Measurements from ENCODE around the gene YAF2.
A peak's percentile ranks its signal among the peaks of the same experiment; 100 is the strongest.
"Not testable (repeated sequence)": the region's sequence is repeated elsewhere in the genome, so short reads cannot be mapped to it uniquely, and the experiment has no call there.

Gene YAF2

GRCh38 chr12:42260518-42260917 lies 22.5 kb upstream of the YAF2 start:
- Histone ChIP-seq H3K27me3 (no peaks in the 10 kb centered on the region), H3K4me3 (ENCODE audit: low read depth, low read length) (no peak overlapping the region), H3K9me3 (no peaks in the 10 kb centered on the region), H3K36me3 (no peaks in the 10 kb centered on the region), H3K4me1 (no peaks in the 10 kb centered on the region)
- no peak for TF ChIP-seq CTCF (IDR thresholded peaks at IDR 0.05; ENCODE audit: low read depth, low read length)
- DNase-seq = no peak

DNA sequence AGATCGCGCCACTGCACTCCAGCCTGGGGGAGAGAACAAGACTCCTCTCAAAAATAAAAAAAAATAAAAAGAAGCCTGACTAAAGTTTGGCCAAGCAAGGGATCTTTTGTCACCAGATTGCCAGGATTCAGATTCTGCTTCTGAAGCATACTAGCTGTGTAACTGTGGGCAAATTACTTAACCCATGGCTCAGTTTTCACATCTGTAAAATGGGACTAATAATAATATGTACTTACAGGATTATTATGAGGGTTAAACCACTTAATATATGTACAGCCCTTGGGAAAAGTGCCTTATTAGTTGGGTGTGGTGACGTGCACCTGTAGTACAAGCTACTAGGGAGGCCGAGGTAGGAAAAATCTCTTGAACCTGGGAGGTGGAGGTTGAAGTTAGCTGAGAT lies 21.7 kb upstream of the YAF2 start:
- no peak for DNase-seq
- no peaks in the 10 kb centered on the region for H3K27me3 ChIP-seq
- no peaks in the 10 kb centered on the region for H3K9me3 ChIP-seq
- H3K4me1 ChIP-seq = no peaks in the 10 kb centered on the region
- TF ChIP-seq CTCF (IDR thresholded peaks at IDR 0.05; ENCODE audit: low read depth, low read length) = no peak
- no peaks in the 10 kb centered on the region for H3K36me3 ChIP-seq
- no peak overlapping the region for H3K4me3 ChIP-seq (ENCODE audit: low read depth, low read length)

- H3K36me3 ChIP-seq = no peaks in the 10 kb centered on the region
- no peaks in the 10 kb centered on the region for H3K27me3 ChIP-seq
- H3K4me3 ChIP-seq (ENCODE audit: low read depth, low read length) = no peak overlapping the region
- TF ChIP-seq CTCF (IDR thresholded peaks at IDR 0.05; ENCODE audit: low read depth, low read length) = no peak
- H3K4me1 ChIP-seq = no peaks in the 10 kb centered on the region
- H3K9me3 ChIP-seq = no peaks in the 10 kb centered on the region
- DNase-seq = no peak
Measured at GRCh38 chr12:42255866-42256261, 17.8 kb upstream of the YAF2 start.

DNA sequence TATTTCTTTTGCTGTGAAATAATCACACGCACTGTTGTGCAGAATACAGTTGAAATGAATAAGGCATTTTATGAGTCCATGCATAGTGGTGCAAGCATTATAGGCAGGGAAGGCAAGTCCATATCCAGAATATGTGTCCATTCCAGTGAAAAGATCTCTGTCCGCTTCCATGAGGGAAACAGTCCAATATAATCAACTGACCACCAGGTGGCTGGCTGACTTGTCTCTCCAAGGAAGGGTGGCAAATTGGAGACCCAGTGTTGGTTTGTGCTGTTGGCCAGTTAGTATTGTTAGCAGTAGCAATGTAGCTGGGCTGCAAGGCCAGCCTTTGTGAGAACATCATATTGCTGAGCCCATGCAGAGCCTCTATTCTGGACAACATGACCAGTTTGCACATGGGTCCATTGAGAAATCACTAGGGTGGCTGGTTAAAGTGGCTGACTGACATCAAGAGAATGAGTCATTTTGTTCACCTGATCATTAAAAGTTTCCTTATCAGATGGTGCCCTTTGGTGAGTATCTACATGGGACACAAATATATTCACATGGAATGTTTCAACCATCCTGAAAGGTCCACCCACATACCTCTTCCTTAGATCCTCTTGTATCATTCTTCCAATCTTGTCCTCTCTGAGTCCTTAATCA lies 17.3 kb upstream of the YAF2 start:
- TF ChIP-seq CTCF (IDR thresholded peaks at IDR 0.05; ENCODE audit: low read depth, low read length) = peak; percentile 30
- Histone ChIP-seq H3K9me3 (no peaks in the 10 kb centered on the region), H3K36me3 (no peaks in the 10 kb centered on the region), H3K4me3 (ENCODE audit: low read depth, low read length) (no peak overlapping the region), H3K27me3 (no peaks in the 10 kb centered on the region), H3K4me1 (no peaks in the 10 kb centered on the region)
- DNase-seq = no peak

DNA sequence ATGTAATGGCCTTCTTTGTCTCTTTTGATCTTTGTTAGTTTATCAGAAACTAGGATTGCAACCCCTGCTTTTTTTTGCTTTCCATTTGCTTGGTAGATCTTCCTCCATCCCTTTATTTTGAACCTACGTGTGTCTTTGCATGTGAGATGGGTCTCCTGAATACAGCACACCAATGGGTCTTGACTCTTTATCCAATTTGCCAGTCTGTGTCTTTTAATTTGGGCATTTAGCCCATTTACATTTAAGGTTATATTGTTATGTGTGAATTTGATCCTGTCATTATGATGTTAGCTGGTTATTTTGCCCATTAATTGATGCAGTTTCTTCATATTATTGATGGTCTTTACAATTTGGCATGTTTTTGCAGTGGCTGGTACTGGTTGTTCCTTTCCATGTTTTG lies 14.6 kb upstream of the YAF2 start:
- not testable (repeated sequence) for H3K27me3 ChIP-seq; H3K4me1 ChIP-seq; H3K36me3 ChIP-seq; H3K9me3 ChIP-seq; H3K4me3 ChIP-seq (ENCODE audit: low read depth, low read length); DNase-seq

DNA sequence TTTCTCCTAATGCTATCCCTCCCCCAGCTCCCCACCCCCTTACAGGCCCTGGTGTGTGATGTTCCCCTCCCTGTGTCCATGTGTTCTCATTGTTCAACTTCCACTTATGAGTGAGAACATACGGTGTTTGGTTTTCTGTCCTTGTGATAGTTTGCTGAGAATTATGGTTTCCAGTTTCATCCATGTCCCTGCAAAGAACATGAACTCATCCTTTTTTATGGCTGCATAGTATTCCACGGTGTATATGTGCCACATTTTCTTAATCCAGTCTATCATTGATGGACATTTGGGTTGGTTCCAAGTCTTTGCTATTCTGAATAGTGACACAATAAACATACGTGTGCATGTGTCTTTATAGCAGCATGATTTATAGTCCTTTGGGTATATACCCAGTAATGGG lies 11.0 kb upstream of the YAF2 start:
- H3K4me1 ChIP-seq; H3K36me3 ChIP-seq; H3K27me3 ChIP-seq; H3K9me3 ChIP-seq; H3K4me3 ChIP-seq (ENCODE audit: low read depth, low read length); DNase-seq: not testable (repeated sequence)

GRCh38 chr12:42240131-42240750 lies 2.2 kb upstream of the YAF2 start:
- no peak overlapping the region for H3K4me3 ChIP-seq (ENCODE audit: low read depth, low read length)
- H3K4me1 ChIP-seq = no peaks in the 10 kb centered on the region
- H3K27me3 ChIP-seq = no peaks in the 10 kb centered on the region
- no peaks in the 10 kb centered on the region for H3K9me3 ChIP-seq
- no peak for DNase-seq
- no peaks in the 10 kb centered on the region; the same call in 1 of the 2 replicates for H3K36me3 ChIP-seq
- TF ChIP-seq CTCF (IDR thresholded peaks at IDR 0.05; ENCODE audit: low read depth, low read length) = no peak

All from BE2C (cell line).